ENCODE results near the gene KMO. TPM values are rescaled to one million over a fixed set of nuclear protein-coding genes. Genes with fewer than 3 reads are reported as not detected.

Gene KMO
- total RNA-seq, 1 experiment from 2014 or later = not detected

DNA sequence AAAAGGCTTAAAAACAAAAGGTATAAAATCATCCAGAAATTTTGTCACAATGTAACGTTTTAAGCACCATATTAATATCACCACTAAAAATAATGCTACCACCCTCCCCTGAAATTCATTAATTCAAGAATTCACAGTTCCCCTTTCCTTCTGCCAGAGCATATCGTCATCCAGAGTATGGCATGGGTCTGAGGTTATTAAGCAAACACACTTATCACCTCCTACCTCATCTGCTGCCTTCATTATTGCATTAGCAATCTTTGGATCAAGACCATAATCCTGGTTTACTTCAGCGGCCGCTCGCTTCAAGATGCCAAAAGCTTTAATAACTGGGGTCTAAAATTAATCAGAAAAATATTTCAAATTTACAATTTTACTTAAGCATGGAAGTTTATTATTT lies 18.8 kb upstream of the KMO start:
- Histone ChIP-seq H3K27ac (ENCODE audit: insufficient read length, low read depth, low read length) (no peak overlapping the region), H3K79me1 (ENCODE audit: insufficient read depth, low read depth, low read length, poor library complexity, severe bottlenecking) (peaks cover 3% of the 10 kb centered on the region), H4K20me1 (ENCODE audit: control insufficient read depth, insufficient read depth, insufficient read length) (no peaks in the 10 kb centered on the region), H4K91ac (ENCODE audit: insufficient read length, low read depth, low read length) (no peak overlapping the region), H3K4ac (ENCODE audit: low read depth, low read length) (no peak overlapping the region), H3K4me1 (ENCODE audit: insufficient read depth, low read length) (no peaks in the 10 kb centered on the region), H3K9me3 (ENCODE audit: control insufficient read depth, low read depth, low read length) (no peaks in the 10 kb centered on the region), H2AFZ (ENCODE audit: low read length) (no peak overlapping the region), H4K8ac (replicated peaks; ENCODE audit: insufficient read length, low read depth, low read length) (no peak overlapping the region), H3K56ac (ENCODE audit: insufficient read length, low read depth, low read length) (no peak overlapping the region), H3K9ac (ENCODE audit: extremely low read depth, insufficient read length, low read length) (no peak overlapping the region), H3K23ac (ENCODE audit: insufficient read length, low read depth, low read length) (no peak overlapping the region), H3K23me2 (ENCODE audit: insufficient read length, low read depth, low read length, poor library complexity, severe bottlenecking) (no peaks in the 10 kb centered on the region), H2BK20ac (ENCODE audit: low read depth, low read length, poor library complexity, severe bottlenecking) (no peak overlapping the region), H3K79me2 (ENCODE audit: insufficient read depth, low read length) (no peaks in the 10 kb centered on the region; the same call in 1 of the 2 replicates), H2AK5ac (ENCODE audit: insufficient read length, low read length) (no peak overlapping the region), H3K14ac (ENCODE audit: insufficient read depth, low read length) (no peak overlapping the region), H2BK12ac (ENCODE audit: insufficient read length, low read depth, low read length) (no peak overlapping the region), H3K27me3 (ENCODE audit: insufficient read depth, low read length) (no peaks in the 10 kb centered on the region), H3T11ph (ENCODE audit: low read length) (no peak overlapping the region), H2BK15ac (ENCODE audit: low read depth, low read length) (no peak overlapping the region), H2BK120ac (ENCODE audit: low read depth, low read length, poor library complexity, severe bottlenecking) (no peak overlapping the region), H2BK5ac (ENCODE audit: insufficient read length, low read length) (no peak overlapping the region), H3K4me2 (ENCODE audit: insufficient read depth, insufficient read length, low read length) (no peak overlapping the region), H4K5ac (ENCODE audit: insufficient read length, low read depth, low read length) (no peak overlapping the region), H3K18ac (ENCODE audit: insufficient read length, low read depth, low read length) (no peak overlapping the region)
- Mint-ChIP-seq H3K36me3 (ENCODE audit: insufficient read depth in 1 of 3, low read depth in 3 of 3) (peaks cover 9 to 50% (median 36%) of the 10 kb centered on the region in 3 experiments; a peak in 6 of 7 replicates), H3K27me3 (ENCODE audit: low read depth) (no peaks in the 10 kb centered on the region), H3K9me3 (no peaks in the 10 kb centered on the region), H3K4me1 (peaks cover 5 to 6% of the 10 kb centered on the region in 2 experiments), H3K27ac (no peak overlapping the region), H3K4me3 (no peak overlapping the region)
- WGBS (ENCODE audit: extremely low coverage, insufficient read length, low lambda C conversion rate) = no CpG with 5 or more reads among the region's 5 CpGs
- TF ChIP-seq, protein P1, sequence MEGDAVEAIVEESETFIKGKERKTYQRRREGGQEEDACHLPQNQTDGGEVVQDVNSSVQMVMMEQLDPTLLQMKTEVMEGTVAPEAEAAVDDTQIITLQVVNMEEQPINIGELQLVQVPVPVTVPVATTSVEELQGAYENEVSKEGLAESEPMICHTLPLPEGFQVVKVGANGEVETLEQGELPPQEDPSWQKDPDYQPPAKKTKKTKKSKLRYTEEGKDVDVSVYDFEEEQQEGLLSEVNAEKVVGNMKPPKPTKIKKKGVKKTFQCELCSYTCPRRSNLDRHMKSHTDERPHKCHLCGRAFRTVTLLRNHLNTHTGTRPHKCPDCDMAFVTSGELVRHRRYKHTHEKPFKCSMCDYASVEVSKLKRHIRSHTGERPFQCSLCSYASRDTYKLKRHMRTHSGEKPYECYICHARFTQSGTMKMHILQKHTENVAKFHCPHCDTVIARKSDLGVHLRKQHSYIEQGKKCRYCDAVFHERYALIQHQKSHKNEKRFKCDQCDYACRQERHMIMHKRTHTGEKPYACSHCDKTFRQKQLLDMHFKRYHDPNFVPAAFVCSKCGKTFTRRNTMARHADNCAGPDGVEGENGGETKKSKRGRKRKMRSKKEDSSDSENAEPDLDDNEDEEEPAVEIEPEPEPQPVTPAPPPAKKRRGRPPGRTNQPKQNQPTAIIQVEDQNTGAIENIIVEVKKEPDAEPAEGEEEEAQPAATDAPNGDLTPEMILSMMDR (conservative IDR thresholded peaks at IDR 0.05) = no peak
- DNase-seq = no peak
